AG10803 (cell line): Measurements from ENCODE around the gene SNX33.
"Not testable (repeated sequence)": the region's sequence is repeated elsewhere in the genome, so short reads cannot be mapped to it uniquely, and the experiment has no call there.

Source experiments
- DNase-seq: peaks from one replicate; pipeline ENCODE4 v3.0.0; 2010; ENCODE audit warnings: low read depth
- H3K4me3 ChIP-seq: 2 replicates; pipeline ENCODE4 v1.5.1; 2011; ENCODE audit warnings: mild to moderate bottlenecking, low read length, control low read depth
- TF ChIP-seq, protein P1 (sequence below): conservative IDR thresholded peaks from 2 replicates; pipeline ENCODE4 v1.5.1; 2011; ENCODE audit warnings: mild to moderate bottlenecking, low read length, control low read depth, inconsistent platforms

SNX33 gene

DNA sequence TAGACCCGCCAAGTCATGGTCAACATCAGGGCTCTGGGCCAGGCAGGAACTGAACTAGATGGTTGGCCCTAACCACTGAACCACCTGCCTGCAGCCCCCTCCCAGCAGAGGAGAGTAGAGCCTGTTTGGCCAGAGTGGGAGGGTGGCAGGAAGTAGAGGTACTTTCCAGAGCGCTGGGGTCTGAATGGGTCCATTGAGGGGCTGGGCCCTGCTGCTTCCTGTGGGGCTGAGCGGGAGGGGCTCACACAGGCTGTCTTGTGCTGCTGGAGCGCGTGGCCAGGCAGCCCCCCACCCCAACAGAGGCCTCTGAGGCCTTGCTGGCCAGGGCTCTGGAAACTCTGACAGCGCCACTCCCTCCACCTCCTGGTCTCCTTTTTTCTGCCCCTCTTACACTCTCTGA lies 47.5 kb downstream of the SNX33 start:
- TF ChIP-seq, protein P1, sequence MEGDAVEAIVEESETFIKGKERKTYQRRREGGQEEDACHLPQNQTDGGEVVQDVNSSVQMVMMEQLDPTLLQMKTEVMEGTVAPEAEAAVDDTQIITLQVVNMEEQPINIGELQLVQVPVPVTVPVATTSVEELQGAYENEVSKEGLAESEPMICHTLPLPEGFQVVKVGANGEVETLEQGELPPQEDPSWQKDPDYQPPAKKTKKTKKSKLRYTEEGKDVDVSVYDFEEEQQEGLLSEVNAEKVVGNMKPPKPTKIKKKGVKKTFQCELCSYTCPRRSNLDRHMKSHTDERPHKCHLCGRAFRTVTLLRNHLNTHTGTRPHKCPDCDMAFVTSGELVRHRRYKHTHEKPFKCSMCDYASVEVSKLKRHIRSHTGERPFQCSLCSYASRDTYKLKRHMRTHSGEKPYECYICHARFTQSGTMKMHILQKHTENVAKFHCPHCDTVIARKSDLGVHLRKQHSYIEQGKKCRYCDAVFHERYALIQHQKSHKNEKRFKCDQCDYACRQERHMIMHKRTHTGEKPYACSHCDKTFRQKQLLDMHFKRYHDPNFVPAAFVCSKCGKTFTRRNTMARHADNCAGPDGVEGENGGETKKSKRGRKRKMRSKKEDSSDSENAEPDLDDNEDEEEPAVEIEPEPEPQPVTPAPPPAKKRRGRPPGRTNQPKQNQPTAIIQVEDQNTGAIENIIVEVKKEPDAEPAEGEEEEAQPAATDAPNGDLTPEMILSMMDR, result no peak
- H3K4me3 ChIP-seq, result no peak overlapping the region
- no peak for DNase-seq

DNA sequence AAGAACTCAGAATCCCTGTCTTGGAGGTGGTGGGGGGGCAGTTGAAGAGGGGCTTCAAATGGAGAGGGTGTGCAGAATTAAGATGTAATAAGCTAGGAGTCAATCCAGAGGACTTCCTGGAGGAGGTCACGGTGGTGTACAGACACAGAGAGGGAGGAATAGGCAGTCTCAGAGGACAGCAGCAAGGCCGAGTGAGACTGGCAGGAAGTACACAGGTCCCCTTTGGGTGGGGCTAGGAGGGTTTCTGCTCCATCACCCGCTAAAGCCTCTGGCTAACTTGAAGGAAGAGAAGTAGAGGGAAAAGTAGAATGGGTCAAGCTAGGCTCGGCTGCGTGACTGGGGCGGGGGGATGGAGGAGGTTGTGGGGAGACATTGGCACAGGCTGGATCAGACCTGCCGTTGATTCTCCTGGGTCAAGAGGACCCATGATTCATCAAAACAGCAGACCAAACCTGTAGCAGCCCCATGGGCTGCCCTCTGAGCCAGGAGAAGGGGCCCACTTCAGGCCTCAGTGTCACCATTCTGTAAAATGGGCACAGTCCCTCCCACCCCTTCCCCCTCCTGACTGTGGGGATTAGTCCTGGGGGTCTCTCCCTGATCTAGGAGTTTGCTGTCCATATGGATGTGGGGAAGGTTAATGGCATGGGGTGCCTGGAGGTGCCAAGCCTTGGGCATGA lies 48.1 kb downstream of the SNX33 start:
- TF ChIP-seq, protein P1, result no peak
- DNase-seq, result no peak
- H3K4me3 ChIP-seq, result no peak overlapping the region

DNA sequence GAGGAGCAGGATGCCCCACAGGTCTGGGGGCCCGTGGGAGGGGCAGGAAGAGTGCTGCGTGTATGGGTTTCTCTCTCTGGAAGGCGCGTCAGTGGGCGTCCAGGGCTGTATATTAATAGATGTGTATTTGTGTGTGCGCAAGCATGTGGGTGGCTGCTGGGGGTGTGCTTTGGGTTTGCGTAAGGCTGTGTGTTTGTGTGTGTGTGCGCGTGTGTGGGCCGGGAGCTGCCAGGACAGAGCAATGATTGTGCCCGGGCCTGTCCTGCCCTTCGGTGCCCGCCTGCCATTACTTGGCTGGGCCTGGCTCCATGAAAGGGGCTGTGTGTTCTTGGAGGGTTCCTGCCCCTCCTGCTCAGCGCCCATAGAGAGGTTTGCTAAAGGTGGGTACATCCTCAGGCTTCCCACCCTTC lies 48.6 kb downstream of the SNX33 start:
- TF ChIP-seq, protein P1, result no peak
- DNase-seq, result peak; percentile 12
- H3K4me3 ChIP-seq, result no peak overlapping the region

DNA sequence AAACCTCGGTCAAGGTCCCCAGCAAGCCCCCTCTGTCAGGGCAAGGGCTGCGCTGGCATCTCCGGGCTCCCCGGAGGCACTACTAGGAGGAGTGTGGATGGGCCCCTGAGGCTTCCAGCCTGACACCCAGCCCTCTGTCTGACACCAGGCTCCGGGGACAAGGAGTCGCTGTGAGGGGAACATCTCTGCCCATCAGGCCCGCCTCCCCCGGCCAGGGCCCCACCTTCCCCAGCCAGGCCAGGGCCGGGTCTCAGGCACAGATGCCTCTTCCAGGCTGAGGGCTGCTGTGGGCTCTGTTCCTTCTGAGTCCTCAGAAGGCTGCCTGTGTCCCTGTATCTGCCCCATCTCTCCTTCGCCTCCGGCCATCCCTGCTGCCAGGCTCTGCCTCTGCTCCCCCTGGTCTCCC lies 49.1 kb downstream of the SNX33 start:
- no peak for DNase-seq
- no peak overlapping the region for H3K4me3 ChIP-seq
- TF ChIP-seq, protein P1, result no peak

DNA sequence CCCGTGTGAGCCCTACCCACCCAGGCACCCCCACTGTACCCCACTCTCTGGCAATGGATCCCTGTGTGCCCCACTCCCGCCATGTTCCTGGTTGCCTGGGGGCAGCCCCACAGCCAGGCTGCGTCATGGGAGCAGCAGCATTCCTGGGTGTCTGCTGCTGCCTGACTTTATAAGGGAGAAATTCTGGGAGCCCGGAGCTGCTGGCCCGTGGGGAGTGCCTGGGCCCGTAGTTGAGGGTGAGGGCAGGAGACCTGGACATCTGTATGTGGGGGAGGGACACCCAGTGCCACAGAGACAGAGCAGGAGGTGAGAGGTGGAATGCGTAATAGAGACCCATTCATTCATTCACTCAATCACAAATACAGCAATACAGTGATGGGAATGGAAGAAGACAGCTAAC lies 49.8 kb downstream of the SNX33 start:
- H3K4me3 ChIP-seq, result no peak overlapping the region
- DNase-seq, result no peak
- TF ChIP-seq, protein P1, result no peak

DNA sequence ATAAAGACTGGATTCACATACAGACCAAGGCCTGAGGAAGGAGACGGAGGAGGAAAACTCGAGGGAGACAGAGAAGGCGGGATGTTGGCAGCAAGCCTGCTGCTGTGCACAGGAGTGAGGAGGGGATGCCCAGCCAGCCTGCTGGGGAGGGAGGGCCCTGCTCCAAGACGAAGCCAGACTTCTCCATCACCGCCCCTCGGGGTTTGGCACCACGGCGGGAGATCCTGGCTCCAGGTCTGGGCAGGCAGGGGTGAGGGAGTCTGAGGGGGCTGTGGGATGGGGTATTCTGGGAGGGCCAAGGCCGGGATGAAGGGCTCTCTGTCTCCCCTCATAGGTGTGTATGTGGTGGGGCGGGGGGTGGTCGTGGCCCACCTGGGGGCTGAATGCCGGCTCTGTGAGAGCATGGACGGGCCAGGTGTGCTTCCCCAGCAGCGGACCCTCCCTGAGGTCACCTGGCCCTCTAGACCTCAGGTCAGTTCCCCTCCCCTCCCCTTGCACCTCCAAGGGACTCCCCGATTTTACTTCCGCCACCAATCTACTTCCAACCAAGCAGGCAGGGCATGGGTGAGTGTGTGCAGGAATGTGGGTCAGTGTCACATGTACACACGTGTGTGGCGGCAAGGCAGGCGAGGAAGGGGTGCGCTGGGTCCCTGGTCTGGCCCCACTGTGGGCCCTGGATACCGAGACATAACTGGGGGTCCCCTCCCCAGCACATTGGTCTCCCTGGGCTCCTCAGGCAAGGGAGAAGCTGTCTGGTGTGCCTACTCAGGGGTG lies 50.4 kb downstream of the SNX33 start:
- not testable (repeated sequence) for H3K4me3 ChIP-seq, DNase-seq

DNA sequence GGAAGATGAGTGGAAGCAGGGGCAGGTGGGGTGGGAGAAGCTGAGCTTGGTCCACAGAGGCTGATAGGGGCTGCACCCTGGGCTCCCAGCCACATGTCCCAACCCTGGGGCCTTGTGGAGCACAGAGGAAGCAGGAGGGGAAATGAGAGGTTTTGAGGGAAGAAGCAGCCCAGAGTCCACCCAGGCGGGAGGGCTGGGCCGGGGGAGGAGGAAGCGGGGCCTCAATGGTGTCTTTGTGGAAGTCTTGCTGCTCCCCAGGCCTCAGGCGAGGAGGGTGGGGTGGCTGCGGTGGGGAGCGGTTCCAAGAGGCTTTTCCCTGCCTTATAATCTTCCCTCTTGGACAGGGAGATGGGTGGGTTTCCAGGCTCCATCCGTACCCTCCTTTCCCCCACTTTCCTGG lies 51.8 kb downstream of the SNX33 start:
- H3K4me3 ChIP-seq, DNase-seq: not testable (repeated sequence)

DNA sequence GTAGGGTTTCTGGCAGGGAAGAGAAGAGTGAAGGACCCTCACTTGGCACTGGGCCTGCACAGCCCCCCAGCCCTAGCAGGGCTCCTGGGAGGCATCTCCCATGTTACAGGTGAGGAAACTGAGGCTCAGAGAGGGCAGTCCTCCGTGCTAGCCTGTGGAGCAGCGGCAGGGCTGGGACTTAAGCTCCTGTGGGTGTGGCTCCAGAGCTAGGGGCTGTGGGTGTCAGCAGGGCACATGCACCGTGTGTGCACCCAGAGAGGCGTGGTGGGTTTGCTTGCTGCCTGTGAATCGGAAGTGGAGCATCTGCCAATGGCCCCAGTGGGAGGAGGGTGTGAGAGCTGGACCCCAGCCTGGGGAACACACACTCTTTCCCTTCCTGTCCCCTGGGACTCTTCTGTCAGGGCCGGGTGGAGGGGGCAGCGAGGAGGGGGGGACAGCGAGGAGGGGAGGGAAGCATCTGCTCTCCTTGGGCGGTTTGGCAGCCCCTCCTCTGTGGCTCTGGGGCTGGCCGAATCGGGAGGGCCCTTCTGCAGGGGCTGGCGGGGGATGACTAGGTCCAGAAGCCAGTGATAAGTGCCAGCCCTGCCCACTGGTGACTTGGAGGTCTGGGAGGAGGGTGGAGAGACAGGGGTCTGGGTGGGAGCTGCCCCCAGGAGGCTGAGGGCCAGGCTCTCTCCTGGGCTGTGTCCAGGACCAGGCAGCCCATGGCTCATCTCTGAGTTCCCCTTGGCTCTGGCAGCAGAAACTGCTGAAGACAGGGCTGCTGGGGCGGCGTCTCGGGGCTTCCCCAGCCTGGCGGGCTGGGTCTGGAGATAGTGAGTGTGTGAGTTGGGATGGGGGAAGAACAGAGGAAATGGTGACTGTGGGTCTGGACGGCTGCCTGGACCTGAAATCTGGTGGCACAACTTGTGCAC lies 52.5 kb downstream of the SNX33 start:
- H3K4me3 ChIP-seq, result not testable (repeated sequence)
- DNase-seq, result peak; percentile 76

DNA sequence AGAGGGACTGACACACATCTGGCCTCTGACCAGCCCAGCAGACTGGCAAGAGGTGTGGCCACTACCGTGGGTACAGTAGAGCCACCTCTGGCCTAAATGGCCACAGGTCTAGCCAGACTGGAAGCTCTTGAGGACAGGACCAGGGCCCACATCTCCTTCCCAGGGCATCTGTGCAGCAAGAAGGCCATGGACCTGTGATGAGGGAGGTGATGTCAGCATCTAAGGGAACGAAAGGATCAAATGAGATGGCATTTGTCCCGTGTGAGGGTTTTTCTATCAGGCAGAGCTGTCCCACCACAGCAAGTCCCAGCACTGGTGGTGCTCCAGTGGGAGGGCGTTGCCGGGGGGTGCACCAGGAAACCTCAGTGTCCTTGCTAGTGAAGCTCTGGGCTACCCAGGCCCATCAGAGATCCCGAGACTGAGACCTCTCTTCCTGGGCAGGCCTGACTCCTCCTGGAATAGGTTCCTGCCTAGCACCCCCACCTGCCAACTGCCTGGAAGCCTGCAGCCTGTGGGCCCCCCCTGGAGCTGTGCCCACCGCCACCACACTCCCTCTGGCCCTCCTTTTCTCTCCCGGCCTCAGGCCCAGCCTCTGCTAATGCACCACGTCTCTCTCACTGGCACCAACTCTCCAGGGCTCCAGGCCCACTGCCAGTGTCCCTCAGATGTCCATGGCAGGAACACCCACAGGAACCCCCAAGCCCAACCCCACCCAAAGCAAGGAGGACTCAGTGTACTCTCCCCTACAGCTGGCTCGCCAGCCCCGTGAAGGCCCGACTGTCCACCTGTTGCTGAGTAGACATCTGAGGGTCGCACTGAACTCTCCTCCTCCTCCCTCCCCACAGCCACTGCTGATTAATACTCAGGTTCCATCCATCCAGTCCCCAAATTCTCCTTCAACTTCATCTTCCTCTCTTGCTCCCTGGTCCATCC lies 53.6 kb downstream of the SNX33 start:
- not testable (repeated sequence) for H3K4me3 ChIP-seq

More for the DNA sequence above, 53.6 kb downstream of the SNX33 start:
- not testable (repeated sequence) for DNase-seq
